ENCODE results near the gene ENOX1.

ENOX1 gene

GRCh38 chr13:43325636-43326035, 461.1 kb downstream of the ENOX1 start:
- no peaks in the 10 kb centered on the region for H3K4me1 ChIP-seq (ENCODE audit: control insufficient read depth, insufficient read depth, low read length, unreplicated experiment)
- H3K27ac ChIP-seq (ENCODE audit: low read depth, low read length) = no peak overlapping the region
- H3K36me3 ChIP-seq (ENCODE audit: insufficient read depth, low read length) = no peaks in the 10 kb centered on the region
- no peaks in the 10 kb centered on the region for H3K79me2 ChIP-seq (ENCODE audit: control insufficient read depth, insufficient read depth, low read length, unreplicated experiment)
- no peak overlapping the region for H2AFZ ChIP-seq (ENCODE audit: low read length, unreplicated experiment)
- H3K27me3 ChIP-seq (ENCODE audit: insufficient read depth, low read length) = no peaks in the 10 kb centered on the region
- no peak overlapping the region for H3K4me3 ChIP-seq (ENCODE audit: low read depth, low read length)

- Histone ChIP-seq H3K4me3 (ENCODE audit: low read depth, low read length) (no peak overlapping the region), H3K27ac (ENCODE audit: low read depth, low read length) (no peak overlapping the region), H2AFZ (ENCODE audit: low read length, unreplicated experiment) (no peak overlapping the region), H3K79me2 (ENCODE audit: control insufficient read depth, insufficient read depth, low read length, unreplicated experiment) (no peaks in the 10 kb centered on the region), H3K27me3 (ENCODE audit: insufficient read depth, low read length) (no peaks in the 10 kb centered on the region), H3K36me3 (ENCODE audit: insufficient read depth, low read length) (no peaks in the 10 kb centered on the region), H3K4me1 (ENCODE audit: control insufficient read depth, insufficient read depth, low read length, unreplicated experiment) (no peaks in the 10 kb centered on the region)
Observed at GRCh38 chr13:43324129-43324528, 462.6 kb downstream of the ENOX1 start.

- Histone ChIP-seq H3K4me1 (ENCODE audit: control insufficient read depth, insufficient read depth, low read length, unreplicated experiment) (no peaks in the 10 kb centered on the region), H2AFZ (ENCODE audit: low read length, unreplicated experiment) (no peak overlapping the region), H3K79me2 (ENCODE audit: control insufficient read depth, insufficient read depth, low read length, unreplicated experiment) (no peaks in the 10 kb centered on the region), H3K27me3 (ENCODE audit: insufficient read depth, low read length) (no peaks in the 10 kb centered on the region), H3K4me3 (ENCODE audit: low read depth, low read length) (no peak overlapping the region), H3K36me3 (ENCODE audit: insufficient read depth, low read length) (no peaks in the 10 kb centered on the region), H3K27ac (ENCODE audit: low read depth, low read length) (no peak overlapping the region)
Observed at GRCh38 chr13:43319617-43320444, 466.9 kb downstream of the ENOX1 start.

- H3K36me3 ChIP-seq (ENCODE audit: insufficient read depth, low read length) = no peaks in the 10 kb centered on the region
- H3K79me2 ChIP-seq (ENCODE audit: control insufficient read depth, insufficient read depth, low read length, unreplicated experiment) = no peaks in the 10 kb centered on the region
- peak overlapping the region; percentile 65 for H2AFZ ChIP-seq (ENCODE audit: low read length, unreplicated experiment)
- no peaks in the 10 kb centered on the region for H3K4me1 ChIP-seq (ENCODE audit: control insufficient read depth, insufficient read depth, low read length, unreplicated experiment)
- peak overlapping the region; percentile 50 for H3K4me3 ChIP-seq (ENCODE audit: low read depth, low read length)
- H3K27ac ChIP-seq (ENCODE audit: low read depth, low read length) = no peak overlapping the region
- H3K27me3 ChIP-seq (ENCODE audit: insufficient read depth, low read length) = no peaks in the 10 kb centered on the region
Observed at GRCh38 chr13:43316946-43317353, 469.8 kb downstream of the ENOX1 start.

- no peak overlapping the region for H2AFZ ChIP-seq (ENCODE audit: low read length, unreplicated experiment)
- no peaks in the 10 kb centered on the region for H3K4me1 ChIP-seq (ENCODE audit: control insufficient read depth, insufficient read depth, low read length, unreplicated experiment)
- no peaks in the 10 kb centered on the region for H3K36me3 ChIP-seq (ENCODE audit: insufficient read depth, low read length)
- H3K27ac ChIP-seq (ENCODE audit: low read depth, low read length) = no peak overlapping the region
- H3K79me2 ChIP-seq (ENCODE audit: control insufficient read depth, insufficient read depth, low read length, unreplicated experiment) = no peaks in the 10 kb centered on the region
- no peak overlapping the region for H3K4me3 ChIP-seq (ENCODE audit: low read depth, low read length)
- H3K27me3 ChIP-seq (ENCODE audit: insufficient read depth, low read length) = no peaks in the 10 kb centered on the region
Observed at GRCh38 chr13:43316281-43316680, 470.5 kb downstream of the ENOX1 start.

- H3K4me3 ChIP-seq (ENCODE audit: low read depth, low read length) = no peak overlapping the region
- no peaks in the 10 kb centered on the region for H3K4me1 ChIP-seq (ENCODE audit: control insufficient read depth, insufficient read depth, low read length, unreplicated experiment)
- no peaks in the 10 kb centered on the region for H3K27me3 ChIP-seq (ENCODE audit: insufficient read depth, low read length)
- H3K36me3 ChIP-seq (ENCODE audit: insufficient read depth, low read length) = no peaks in the 10 kb centered on the region
- H3K79me2 ChIP-seq (ENCODE audit: control insufficient read depth, insufficient read depth, low read length, unreplicated experiment) = no peaks in the 10 kb centered on the region
- H2AFZ ChIP-seq (ENCODE audit: low read length, unreplicated experiment) = no peak overlapping the region
- H3K27ac ChIP-seq (ENCODE audit: low read depth, low read length) = no peak overlapping the region
Observed at GRCh38 chr13:43315522-43315921, 471.2 kb downstream of the ENOX1 start.

- H2AFZ ChIP-seq (ENCODE audit: low read length, unreplicated experiment) = no peak overlapping the region
- H3K4me3 ChIP-seq (ENCODE audit: low read depth, low read length) = no peak overlapping the region
Observed at GRCh38 chr13:43309311-43309710, 477.5 kb downstream of the ENOX1 start.

GRCh38 chr13:43307921-43308433, 478.8 kb downstream of the ENOX1 start:
- H3K27ac ChIP-seq (ENCODE audit: low read depth, low read length) = no peak overlapping the region

More at GRCh38 chr13:43309311-43309710, 477.5 kb downstream of the ENOX1 start:
- Histone ChIP-seq H3K79me2 (ENCODE audit: control insufficient read depth, insufficient read depth, low read length, unreplicated experiment) (no peaks in the 10 kb centered on the region), H3K36me3 (ENCODE audit: insufficient read depth, low read length) (no peaks in the 10 kb centered on the region), H3K27ac (ENCODE audit: low read depth, low read length) (no peak overlapping the region), H3K4me1 (ENCODE audit: control insufficient read depth, insufficient read depth, low read length, unreplicated experiment) (peaks cover 5% of the 10 kb centered on the region), H3K27me3 (ENCODE audit: insufficient read depth, low read length) (no peaks in the 10 kb centered on the region)

GRCh38 chr13:43307221-43307920, 479.4 kb downstream of the ENOX1 start:
- H3K27me3 ChIP-seq (ENCODE audit: insufficient read depth, low read length) = no peaks in the 10 kb centered on the region
- peaks cover 13% of the 10 kb centered on the region for H3K4me1 ChIP-seq (ENCODE audit: control insufficient read depth, insufficient read depth, low read length, unreplicated experiment)
- no peak overlapping the region for H3K27ac ChIP-seq (ENCODE audit: low read depth, low read length)
- no peak overlapping the region for H2AFZ ChIP-seq (ENCODE audit: low read length, unreplicated experiment)
- H3K79me2 ChIP-seq (ENCODE audit: control insufficient read depth, insufficient read depth, low read length, unreplicated experiment) = no peaks in the 10 kb centered on the region
- no peak overlapping the region for H3K4me3 ChIP-seq (ENCODE audit: low read depth, low read length)
- no peaks in the 10 kb centered on the region for H3K36me3 ChIP-seq (ENCODE audit: insufficient read depth, low read length)

More at GRCh38 chr13:43307921-43308433, 478.8 kb downstream of the ENOX1 start:
- Histone ChIP-seq H3K36me3 (ENCODE audit: insufficient read depth, low read length) (no peaks in the 10 kb centered on the region), H2AFZ (ENCODE audit: low read length, unreplicated experiment) (no peak overlapping the region), H3K4me1 (ENCODE audit: control insufficient read depth, insufficient read depth, low read length, unreplicated experiment) (peaks cover 10% of the 10 kb centered on the region), H3K27me3 (ENCODE audit: insufficient read depth, low read length) (no peaks in the 10 kb centered on the region), H3K4me3 (ENCODE audit: low read depth, low read length) (no peak overlapping the region), H3K79me2 (ENCODE audit: control insufficient read depth, insufficient read depth, low read length, unreplicated experiment) (no peaks in the 10 kb centered on the region)

- no peak overlapping the region for H3K4me3 ChIP-seq (ENCODE audit: low read depth, low read length)
- no peak overlapping the region for H2AFZ ChIP-seq (ENCODE audit: low read length, unreplicated experiment)
- no peaks in the 10 kb centered on the region for H3K79me2 ChIP-seq (ENCODE audit: control insufficient read depth, insufficient read depth, low read length, unreplicated experiment)
- peaks cover 13% of the 10 kb centered on the region for H3K4me1 ChIP-seq (ENCODE audit: control insufficient read depth, insufficient read depth, low read length, unreplicated experiment)
- no peaks in the 10 kb centered on the region for H3K36me3 ChIP-seq (ENCODE audit: insufficient read depth, low read length)
- H3K27ac ChIP-seq (ENCODE audit: low read depth, low read length) = no peak overlapping the region
- H3K27me3 ChIP-seq (ENCODE audit: insufficient read depth, low read length) = no peaks in the 10 kb centered on the region
Observed at GRCh38 chr13:43306372-43306771, 480.4 kb downstream of the ENOX1 start.

All from ACC112 (cell line).